Caco-2 (cell line): ENCODE measurements around the gene FCRLA. TPM values are rescaled to one million over a fixed set of nuclear protein-coding genes. Genes with fewer than 3 reads are reported as not detected.

ENCODE experiments used
- BruUV-seq: library from RNA; stranded (reverse); fragments of 400-500 nt; replicated peaks from 2 replicates; lab custom pipeline; 2021; lab: Mats Ljungman, UMichigan
- CTCF ChIA-PET: fragments of 300-600 bp; sonication (Branson Sonifier 250); formaldehyde crosslinking; loops from one replicate; lab custom pipeline; 2022; ENCODE audit warnings: antibody characterized with exemption; lab: Charles Lee
- POLR2A ChIA-PET: fragments of 300-600 bp; sonication (Branson Sonifier 250); formaldehyde crosslinking; loops from one replicate; lab custom pipeline; 2022; ENCODE audit warnings: antibody characterized with exemption; lab: Charles Lee
- DNase-seq, 2 experiments: peaks; one replicate each; pipeline versions ENCODE4 v3.0.0 to v3.0.0-alpha.2; 2020 to 2022
- H3K27me3 ChIP-seq: replicated peaks from 2 replicates; pipeline ENCODE4 v1.6.0; 2011; ENCODE audit warnings: low read length; ENCODE audit not compliant: control insufficient read depth, insufficient read depth
- H3K36me3 ChIP-seq: 2 replicates; pipeline ENCODE4 v1.5.1; 2011; ENCODE audit warnings: low read length; ENCODE audit not compliant: control insufficient read depth, insufficient read depth
- H3K4me1 ChIP-seq: fragments of 250-450 bp; sonication (Bioruptor Pico); 2 replicates; pipeline ENCODE4 v1.5.1; 2020; ENCODE audit warnings: mild to moderate bottlenecking
- H3K4me3 ChIP-seq: 2 replicates; pipeline ENCODE4 v1.5.1; 2011; ENCODE audit warnings: low read depth, mild to moderate bottlenecking, control low read depth, low read length
- H3K9me3 ChIP-seq: fragments of 250-450 bp; sonication (Bioruptor Pico); 2 replicates; pipeline ENCODE4 v1.5.1; 2020; ENCODE audit warnings: mild to moderate bottlenecking, moderate library complexity
- H3K27ac Mint-ChIP-seq: one replicate; pipeline ENCODE4 v1.8.0; 2022; ENCODE audit warnings: mixed read lengths; ENCODE audit not compliant: unreplicated experiment
- H3K27me3 Mint-ChIP-seq: one replicate; pipeline ENCODE4 v1.8.0; 2022; ENCODE audit warnings: mixed read lengths; ENCODE audit not compliant: insufficient read depth, unreplicated experiment
- H3K36me3 Mint-ChIP-seq: one replicate; pipeline ENCODE4 v1.8.0; 2022; ENCODE audit warnings: mild to moderate bottlenecking, mixed read lengths; ENCODE audit not compliant: insufficient read depth, unreplicated experiment
- H3K4me1 Mint-ChIP-seq: one replicate; pipeline ENCODE4 v1.8.0; 2022; ENCODE audit warnings: low read depth, mixed read lengths; ENCODE audit not compliant: unreplicated experiment
- H3K4me3 Mint-ChIP-seq: one replicate; pipeline ENCODE4 v1.8.0; 2022; ENCODE audit warnings: mild to moderate bottlenecking, moderate library complexity, mixed read lengths; ENCODE audit not compliant: unreplicated experiment
- H3K9me3 Mint-ChIP-seq: one replicate; pipeline ENCODE4 v1.8.0; 2022; ENCODE audit warnings: mixed read lengths; ENCODE audit not compliant: unreplicated experiment
- CTCF ChIP-seq, 2 experiments: fragments of 200-600 bp in 1 of 2; IDR thresholded peaks; 1 replicate in 1 of 2; 2 replicates in 1 of 2; pipeline versions ENCODE4 v1.5.1 to v1.8.0; 2011 to 2022; ENCODE audit warnings: antibody characterized with exemption in 1 of 2, control low read depth in 1 of 2, inconsistent platforms in 1 of 2, low read depth in 1 of 2, low read length in 1 of 2, mild to moderate bottlenecking in 1 of 2, moderate library complexity in 1 of 2; ENCODE audit not compliant: insufficient read depth in 1 of 2, severe bottlenecking in 1 of 2, unreplicated experiment in 1 of 2
- intact Hi-C: fragments of 100-400 bp; cut with micrococcal nuclease; formaldehyde crosslinking; loops from one replicate; pipeline ENCODE4 v1.10.0; 2022; ENCODE audit not compliant: unreplicated experiment
- total RNA-seq: library from RNA; stranded (reverse); gene quantifications from 2 replicates; pipeline ENCODE4 v1.2.3, GENCODE V29; 2022

FCRLA gene
- total RNA-seq, 1 experiment from 2014 or later: not detected

GRCh38 chr1:161720956-161721737, 14.1 kb downstream of the FCRLA start, which contains the start of gene FCRLB:
TSS of gene FCRLB (plus strand) at chr1:161721544. CDS start at chr1:161722673, 1,129 bp downstream.
- H3K4me3 ChIP-seq: no peak within 1 kb of the TSS
- Mint-ChIP-seq H3K36me3 (peaks cover 4% of the 10 kb centered on the region), H3K9me3 (no peaks in the 10 kb centered on the region), H3K27me3 (peaks cover 24% of the 10 kb centered on the region), H3K27ac (no peak within 1 kb of the TSS), H3K4me3 (no peak within 1 kb of the TSS), H3K4me1 (peaks cover 7% of the 10 kb centered on the region)
- no peaks in the 10 kb centered on the region for H3K27me3 ChIP-seq
- CTCF ChIA-PET: no interaction called here
- DNase-seq: no peak
- POLR2A ChIA-PET: no interaction called here
- TF ChIP-seq CTCF (IDR thresholded peaks at IDR 0.05; ENCODE audit: insufficient read depth in 1 of 2, low read depth in 1 of 2, low read length in 1 of 2, severe bottlenecking in 1 of 2, unreplicated experiment in 1 of 2): no peak
- H3K36me3 ChIP-seq: no peaks in the 10 kb centered on the region
- H3K4me1 ChIP-seq: no peaks in the 10 kb centered on the region
- intact Hi-C loops: no loop called here
- BruUV-seq: no TSS peak
- H3K9me3 ChIP-seq: no peaks in the 10 kb centered on the region

- Histone ChIP-seq H3K4me3 (no peak overlapping the region), H3K36me3 (no peaks in the 10 kb centered on the region), H3K4me1 (no peaks in the 10 kb centered on the region), H3K27me3 (no peaks in the 10 kb centered on the region), H3K9me3 (no peaks in the 10 kb centered on the region)
- Mint-ChIP-seq H3K9me3 (no peaks in the 10 kb centered on the region), H3K4me1 (peaks cover 7% of the 10 kb centered on the region), H3K27me3 (peaks cover 24% of the 10 kb centered on the region), H3K36me3 (peaks cover 10% of the 10 kb centered on the region), H3K4me3 (no peak overlapping the region), H3K27ac (no peak overlapping the region)
- DNase-seq: no peak
- CTCF ChIA-PET: no interaction called here
- TF ChIP-seq CTCF (IDR thresholded peaks at IDR 0.05; ENCODE audit: insufficient read depth in 1 of 2, low read depth in 1 of 2, low read length in 1 of 2, severe bottlenecking in 1 of 2, unreplicated experiment in 1 of 2): no peak
- BruUV-seq: no TSS peak
- intact Hi-C loops: no loop called here
- POLR2A ChIA-PET: no interaction called here
Observed at GRCh38 chr1:161721738-161722343, 14.8 kb downstream of the FCRLA start.

GRCh38 chr1:161722406-161722805, 15.4 kb downstream of the FCRLA start:
- Mint-ChIP-seq H3K9me3 (no peaks in the 10 kb centered on the region), H3K27me3 (peaks cover 19% of the 10 kb centered on the region), H3K4me1 (peaks cover 7% of the 10 kb centered on the region), H3K4me3 (no peak overlapping the region), H3K36me3 (peaks cover 10% of the 10 kb centered on the region), H3K27ac (no peak overlapping the region)
- H3K27me3 ChIP-seq: no peaks in the 10 kb centered on the region
- no peaks in the 10 kb centered on the region for H3K9me3 ChIP-seq
- intact Hi-C loops: no loop called here
- TF ChIP-seq CTCF (IDR thresholded peaks at IDR 0.05; ENCODE audit: insufficient read depth in 1 of 2, low read depth in 1 of 2, low read length in 1 of 2, severe bottlenecking in 1 of 2, unreplicated experiment in 1 of 2): no peak
- H3K36me3 ChIP-seq: no peaks in the 10 kb centered on the region
- BruUV-seq: no TSS peak
- CTCF ChIA-PET: no interaction called here
- no peaks in the 10 kb centered on the region for H3K4me1 ChIP-seq
- POLR2A ChIA-PET: no interaction called here
- no peak for DNase-seq
- H3K4me3 ChIP-seq: no peak overlapping the region
